ENCODE results near the gene SERPINB7.
A peak's percentile ranks its signal among the peaks of the same experiment; 100 is the strongest.

The SERPINB7 gene

GRCh38 chr18:63788447-63789096 lies 13.4 kb downstream of the SERPINB7 start:
- DNase-seq (ENCODE audit: low read depth in 2 of 2) = peak; percentile 18 to 21

- DNase-seq (ENCODE audit: low read depth in 2 of 2) = no peak
These were observed 14.1 kb downstream of the SERPINB7 start for GRCh38 chr18:63789327-63789726.

GRCh38 chr18:63795606-63796005 lies 20.4 kb downstream of the SERPINB7 start:
- DNase-seq (ENCODE audit: low read depth in 2 of 2) = no peak

DNA sequence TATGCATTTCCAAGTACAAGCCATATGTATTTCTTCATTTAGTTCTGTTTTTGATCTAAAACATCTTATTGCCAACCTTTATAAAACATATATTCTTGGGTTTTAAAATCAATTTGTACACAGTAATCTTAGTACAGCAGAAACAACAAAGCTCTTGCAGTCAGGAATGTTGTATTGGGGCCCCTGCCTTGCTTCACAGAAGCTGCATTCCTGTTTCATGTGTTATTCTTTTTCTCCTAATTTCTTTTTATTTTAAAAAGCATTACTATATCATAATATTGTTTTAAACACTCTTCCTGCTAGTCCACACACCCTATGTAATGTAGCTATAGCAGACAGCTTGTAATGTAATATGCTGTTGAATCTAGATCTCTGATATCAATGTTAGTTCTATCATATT lies 24.0 kb downstream of the SERPINB7 start:
- DNase-seq (ENCODE audit: low read depth in 2 of 2) = no peak

GRCh38 chr18:63801343-63801742 lies 26.1 kb downstream of the SERPINB7 start:
- DNase-seq (ENCODE audit: low read depth in 2 of 2) = no peak

DNA sequence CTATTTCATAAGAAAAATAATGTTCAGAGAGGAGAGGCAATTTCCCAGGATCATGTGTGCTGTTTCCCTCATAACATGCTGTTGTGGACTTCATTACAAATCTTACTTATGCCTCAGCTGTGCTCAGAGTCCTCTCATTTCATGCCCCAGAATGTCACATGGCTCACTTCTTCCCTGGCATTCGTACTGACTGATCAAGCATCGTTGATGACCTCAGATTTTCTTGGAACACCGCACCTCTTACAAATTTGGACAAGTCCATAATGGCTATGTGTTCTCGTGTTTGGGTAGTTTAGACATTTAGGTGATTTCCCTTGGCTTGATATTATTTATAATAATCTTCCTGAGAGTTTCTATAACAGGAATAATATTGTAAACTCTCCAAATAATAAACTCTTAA lies 32.9 kb downstream of the SERPINB7 start:
- DNase-seq (ENCODE audit: low read depth in 2 of 2) = no peak

DNA sequence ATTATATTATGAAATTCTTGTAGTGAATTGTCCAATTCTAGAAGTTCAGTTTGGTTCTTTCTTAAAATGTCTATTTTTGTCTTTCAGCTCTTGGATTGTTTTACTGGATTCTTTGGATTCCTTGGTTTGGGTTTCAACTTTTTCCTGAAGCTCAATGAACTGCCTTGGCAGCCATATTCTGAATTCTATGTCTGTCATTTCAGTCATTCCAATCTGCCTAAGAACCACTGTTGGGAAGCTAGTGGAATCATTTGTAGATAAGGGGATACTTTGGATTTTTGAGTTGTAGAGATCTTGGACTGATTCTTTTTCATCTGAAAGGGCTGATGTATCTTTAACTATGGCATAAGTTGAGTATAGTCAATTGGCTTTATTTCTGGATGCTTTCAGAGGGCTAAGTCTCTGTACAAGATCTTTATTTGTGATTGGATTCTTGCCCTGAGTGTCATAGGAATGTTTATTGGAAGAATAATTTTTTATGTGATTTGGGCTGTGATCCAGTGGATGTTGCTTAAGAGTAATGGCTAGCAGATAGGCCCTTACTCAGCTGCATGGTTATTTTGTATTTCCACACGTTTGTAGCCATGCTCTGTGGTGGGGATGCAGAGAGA lies 42.3 kb downstream of the SERPINB7 start:
- no peak for DNase-seq (ENCODE audit: low read depth in 2 of 2)

DNA sequence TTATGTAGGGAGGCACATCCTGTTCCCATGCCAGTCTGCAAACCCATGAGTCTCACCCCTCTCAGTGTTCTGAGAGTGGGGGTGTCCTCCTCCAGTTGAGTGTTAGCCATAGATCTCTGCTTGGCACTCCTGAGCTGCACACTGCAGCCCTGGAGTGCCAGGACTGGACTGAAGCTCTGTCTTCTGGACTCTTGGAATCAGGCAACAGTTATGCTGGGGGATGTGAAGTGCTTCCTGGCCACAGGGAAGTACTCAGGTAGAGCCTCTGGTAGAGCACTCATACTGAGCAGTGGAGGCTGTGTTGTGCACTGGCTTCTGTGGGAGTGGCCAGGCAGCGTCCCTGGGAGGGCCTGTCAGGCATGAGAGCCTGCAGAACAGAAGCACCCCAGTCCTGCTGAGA lies 43.0 kb downstream of the SERPINB7 start:
- DNase-seq (ENCODE audit: low read depth in 2 of 2) = no peak

GRCh38 chr18:63819786-63820185 lies 44.6 kb downstream of the SERPINB7 start:
- DNase-seq (ENCODE audit: low read depth in 2 of 2) = no peak

DNA sequence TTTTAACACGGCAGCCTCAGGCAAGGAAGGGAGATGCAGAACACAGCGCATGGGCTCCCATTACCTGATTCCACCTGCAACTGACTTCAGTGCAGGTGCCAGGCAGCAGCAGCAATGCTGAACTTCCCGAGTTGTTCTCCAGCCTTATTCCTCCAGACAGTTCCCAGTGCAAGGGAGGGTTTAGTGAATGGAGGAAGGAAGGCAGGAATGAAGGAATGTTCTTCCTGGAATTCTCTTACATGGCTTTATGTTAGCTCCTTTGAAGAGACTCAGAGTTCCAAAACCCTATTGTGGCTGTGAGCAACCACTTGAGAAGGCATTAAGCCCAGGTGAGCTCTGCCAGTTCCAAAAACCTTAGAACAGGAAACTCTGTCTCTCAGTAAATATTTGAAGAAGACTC lies 45.5 kb downstream of the SERPINB7 start:
- no peak for DNase-seq (ENCODE audit: low read depth in 2 of 2)

DNA sequence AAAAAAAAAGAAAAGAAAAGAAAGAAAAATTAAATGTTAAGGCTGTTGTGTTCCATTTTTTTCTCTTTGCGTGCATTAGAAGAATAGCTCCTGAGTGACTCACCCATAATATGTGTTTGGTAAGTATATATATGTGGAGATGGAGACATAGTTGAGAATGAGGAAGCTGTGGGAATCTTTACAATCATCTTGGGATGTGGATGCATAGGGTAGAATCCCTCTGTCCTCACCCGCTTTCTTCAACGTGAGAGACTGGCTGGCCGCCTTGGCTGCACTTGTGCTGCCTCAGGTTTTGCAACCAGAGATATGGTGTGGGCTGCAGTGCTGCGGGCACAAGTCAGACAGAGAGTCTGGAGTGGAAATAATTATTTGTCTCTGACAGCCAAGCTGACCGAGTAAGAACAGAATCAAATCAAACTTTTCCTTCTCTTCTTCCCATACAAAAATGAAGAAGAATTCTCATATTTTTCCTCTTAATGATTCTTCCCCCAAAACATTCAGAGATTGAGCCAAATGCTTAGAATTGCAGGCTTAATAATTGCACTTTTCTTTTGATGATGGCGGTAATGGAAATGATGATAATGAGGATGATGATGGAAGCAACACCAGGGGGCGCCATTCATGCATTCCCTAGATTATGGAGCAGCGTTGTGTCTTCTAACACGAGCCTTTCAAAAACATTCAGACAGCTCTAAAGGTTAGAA lies 48.5 kb downstream of the SERPINB7 start:
- DNase-seq (ENCODE audit: low read depth in 2 of 2) = no peak

GRCh38 chr18:63824220-63824525 lies 49.0 kb downstream of the SERPINB7 start:
- no peak for DNase-seq (ENCODE audit: low read depth in 2 of 2)

DNA sequence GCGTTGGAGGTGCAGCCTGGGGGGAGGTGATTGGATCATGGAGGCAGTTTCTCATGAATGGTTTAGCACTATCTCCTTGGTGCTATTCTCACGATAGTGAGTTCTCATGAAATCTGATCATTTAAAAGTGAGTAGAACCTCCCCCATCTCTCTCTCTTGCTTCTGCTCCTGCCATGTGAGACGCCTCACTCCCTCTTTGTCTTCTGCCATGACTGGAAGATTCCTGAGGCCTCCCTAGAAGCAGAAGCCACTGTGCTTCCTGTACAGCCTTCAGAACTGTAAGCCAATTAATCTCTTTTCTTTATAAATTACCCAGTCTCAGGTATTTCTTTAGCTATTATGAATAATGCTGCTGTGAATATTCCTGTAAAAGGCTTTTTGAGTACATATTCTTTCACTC lies 52.9 kb downstream of the SERPINB7 start:
- no peak for DNase-seq (ENCODE audit: low read depth in 2 of 2)

GRCh38 chr18:63828656-63829055 lies 53.4 kb downstream of the SERPINB7 start:
- DNase-seq (ENCODE audit: low read depth in 2 of 2) = no peak

GRCh38 chr18:63829886-63830285 lies 54.7 kb downstream of the SERPINB7 start:
- no peak for DNase-seq (ENCODE audit: low read depth in 2 of 2)

DNA sequence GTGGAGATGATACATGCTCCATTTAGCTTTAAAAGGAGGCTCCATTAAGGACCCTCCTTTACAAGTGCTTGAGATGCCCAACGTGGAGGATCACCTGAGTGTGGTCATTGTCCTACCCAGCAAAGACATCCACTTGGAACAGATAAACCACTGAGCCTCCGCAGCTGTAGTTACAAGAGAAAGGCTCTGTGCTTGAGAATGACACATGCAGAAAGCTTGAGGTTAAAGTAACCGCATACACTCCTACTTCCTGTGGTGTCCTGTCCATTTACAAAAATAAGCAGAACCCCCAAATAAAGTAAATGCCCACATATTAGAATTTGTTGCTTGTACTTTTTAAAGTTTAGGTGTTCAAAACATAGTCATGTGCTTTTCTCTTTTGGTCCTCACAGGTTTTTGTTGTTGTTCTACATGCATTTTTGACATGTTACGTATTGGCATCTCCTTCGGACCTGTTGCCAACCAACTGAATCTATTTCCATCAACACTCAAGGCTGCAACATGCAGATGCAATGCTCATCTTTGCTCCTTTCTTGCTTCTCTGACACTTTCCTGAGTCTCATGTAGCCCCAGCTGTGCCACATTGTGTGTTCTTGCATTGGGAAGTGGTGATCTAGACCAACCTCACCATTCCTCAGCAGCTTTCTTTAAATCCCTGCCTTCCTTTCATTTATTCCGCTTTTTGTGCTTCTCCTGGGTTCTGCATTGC lies 56.0 kb downstream of the SERPINB7 start:
- DNase-seq (ENCODE audit: low read depth in 2 of 2) = no peak

- no peak for DNase-seq (ENCODE audit: low read depth in 2 of 2)
These were observed 57.3 kb downstream of the SERPINB7 start for GRCh38 chr18:63832470-63832869.

DNA sequence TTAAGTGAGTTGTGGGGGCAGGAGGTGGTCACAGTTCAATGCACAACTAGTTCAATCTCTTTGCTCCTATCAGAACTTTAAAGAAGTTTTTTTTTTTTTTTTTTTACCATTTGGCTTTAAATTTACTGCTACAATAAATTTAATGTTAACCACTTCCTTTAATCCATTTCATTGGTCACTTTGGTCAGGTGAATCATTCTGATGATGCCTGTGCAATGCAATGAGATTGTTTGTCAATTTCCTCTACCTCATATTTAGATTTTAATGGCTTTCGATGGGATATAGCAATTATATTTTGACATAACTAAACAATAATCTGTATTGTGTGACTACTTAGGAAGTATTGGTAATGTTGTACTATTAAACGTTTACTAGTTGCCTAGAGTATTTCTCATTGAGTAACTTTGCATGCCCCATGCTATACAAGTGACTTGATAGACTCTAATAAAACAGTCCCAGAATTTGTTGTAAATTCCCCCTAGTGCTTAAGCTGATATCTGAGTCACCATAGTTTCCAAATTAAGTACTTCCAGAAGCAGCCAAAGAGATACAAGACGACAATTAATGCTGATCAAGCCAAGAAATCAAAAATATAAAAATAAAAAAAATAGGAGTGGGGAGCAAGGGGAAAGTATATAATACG lies 59.4 kb downstream of the SERPINB7 start:
- no peak for DNase-seq (ENCODE audit: low read depth in 2 of 2)

DNA sequence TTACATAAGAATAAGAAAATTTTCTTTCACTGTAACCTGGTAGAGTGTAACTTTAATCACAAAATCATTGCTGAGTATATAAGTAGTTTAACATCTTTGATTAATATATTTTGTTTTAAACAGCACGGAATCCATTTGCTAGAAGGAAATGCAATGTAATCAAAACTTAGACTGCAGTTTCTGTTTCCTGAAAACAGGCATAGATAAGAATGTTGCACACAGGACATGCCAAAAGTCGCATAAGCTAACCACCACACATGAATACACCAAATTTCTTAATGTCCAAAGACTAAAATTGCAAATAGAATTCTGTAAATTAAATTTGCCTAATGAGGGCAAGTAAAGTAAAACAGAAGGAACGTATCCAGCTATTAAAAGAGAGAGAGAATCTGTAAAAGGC lies 61.2 kb downstream of the SERPINB7 start:
- no peak for DNase-seq (ENCODE audit: low read depth in 2 of 2)

GRCh38 chr18:63837590-63837989 lies 62.4 kb downstream of the SERPINB7 start:
- no peak for DNase-seq (ENCODE audit: low read depth in 2 of 2)

DNA sequence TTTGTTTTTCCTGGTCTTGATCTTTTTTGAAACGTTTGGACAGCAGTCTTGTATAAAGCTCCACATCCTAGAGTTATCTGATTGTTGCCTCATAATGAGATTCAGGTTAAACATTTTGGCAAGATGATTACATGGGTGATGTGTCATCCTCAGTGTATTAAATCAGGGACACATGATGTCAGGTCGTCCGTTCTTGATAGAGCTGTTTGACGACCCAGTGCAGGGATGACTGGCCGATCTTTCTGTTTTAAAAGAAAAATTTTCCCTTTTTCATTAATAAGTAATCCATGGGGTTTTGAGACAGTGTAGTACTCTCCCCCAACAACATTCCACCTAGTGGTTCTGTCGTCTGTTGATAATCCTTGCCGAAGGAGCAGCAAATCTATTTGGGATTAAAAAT lies 67.8 kb downstream of the SERPINB7 start:
- DNase-seq (ENCODE audit: low read depth in 2 of 2) = no peak

- no peak for DNase-seq (ENCODE audit: low read depth in 2 of 2)
These were observed 69.0 kb downstream of the SERPINB7 start for GRCh38 chr18:63844254-63844653.

Measured in stimulated activated CD8-positive, alpha-beta memory T cell treated with anti-CD3 and anti-CD28 coated beads, Interleukin-2, amount 100 ng/mL, for 1 hour (primary cell).